ENCODE measurements around the gene CWF19L1.

Gene CWF19L1

DNA sequence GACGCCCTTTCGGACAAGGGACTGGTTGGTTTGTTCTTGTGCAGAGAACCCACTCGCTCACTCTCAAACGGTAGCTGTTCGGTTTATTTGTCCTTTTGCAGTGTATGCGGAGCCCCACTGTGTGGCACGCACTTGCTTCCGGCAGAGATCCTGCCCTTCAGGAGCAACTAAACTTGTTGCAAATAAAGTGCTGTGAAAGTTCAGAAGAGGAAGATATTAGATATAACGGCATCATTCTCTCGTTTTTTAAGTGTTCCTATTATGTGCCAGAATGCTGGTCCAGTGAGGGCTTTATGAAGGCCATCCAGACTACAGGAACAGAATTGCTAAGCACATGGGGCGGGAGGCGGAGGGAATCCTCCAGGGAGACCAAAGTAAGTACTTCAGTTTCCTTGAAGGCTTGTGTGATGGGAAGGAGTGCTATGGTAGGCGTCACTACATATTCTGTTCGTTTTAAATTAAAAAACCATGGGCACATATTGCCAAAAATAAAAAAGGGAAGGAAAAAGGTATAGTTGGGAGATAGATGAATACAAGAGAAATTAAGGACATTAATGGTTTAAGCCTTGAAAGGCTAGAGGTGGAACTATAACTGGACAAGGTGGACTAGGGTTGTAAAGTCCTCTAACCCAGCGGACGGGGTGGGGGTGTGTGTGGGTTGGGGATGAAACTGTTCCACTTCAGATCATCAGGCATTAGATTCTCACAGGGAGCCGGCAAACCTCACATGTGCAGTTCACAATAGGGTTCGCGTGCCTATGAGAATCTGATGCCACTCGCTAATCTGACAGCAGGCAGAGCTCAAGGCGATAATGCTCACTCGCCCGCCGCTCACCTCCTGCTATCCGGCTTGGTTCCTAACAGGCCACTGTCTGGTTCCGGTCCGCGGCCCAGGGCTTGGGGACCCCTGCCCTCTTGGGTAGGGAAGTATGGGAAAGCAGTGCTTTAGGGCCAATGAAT lies 80.9 kb downstream of the CWF19L1 start:
- H3K27ac ChIP-seq, result peak overlapping the region; percentile 93
- TF ChIP-seq, protein P1, sequence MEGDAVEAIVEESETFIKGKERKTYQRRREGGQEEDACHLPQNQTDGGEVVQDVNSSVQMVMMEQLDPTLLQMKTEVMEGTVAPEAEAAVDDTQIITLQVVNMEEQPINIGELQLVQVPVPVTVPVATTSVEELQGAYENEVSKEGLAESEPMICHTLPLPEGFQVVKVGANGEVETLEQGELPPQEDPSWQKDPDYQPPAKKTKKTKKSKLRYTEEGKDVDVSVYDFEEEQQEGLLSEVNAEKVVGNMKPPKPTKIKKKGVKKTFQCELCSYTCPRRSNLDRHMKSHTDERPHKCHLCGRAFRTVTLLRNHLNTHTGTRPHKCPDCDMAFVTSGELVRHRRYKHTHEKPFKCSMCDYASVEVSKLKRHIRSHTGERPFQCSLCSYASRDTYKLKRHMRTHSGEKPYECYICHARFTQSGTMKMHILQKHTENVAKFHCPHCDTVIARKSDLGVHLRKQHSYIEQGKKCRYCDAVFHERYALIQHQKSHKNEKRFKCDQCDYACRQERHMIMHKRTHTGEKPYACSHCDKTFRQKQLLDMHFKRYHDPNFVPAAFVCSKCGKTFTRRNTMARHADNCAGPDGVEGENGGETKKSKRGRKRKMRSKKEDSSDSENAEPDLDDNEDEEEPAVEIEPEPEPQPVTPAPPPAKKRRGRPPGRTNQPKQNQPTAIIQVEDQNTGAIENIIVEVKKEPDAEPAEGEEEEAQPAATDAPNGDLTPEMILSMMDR (conservative IDR thresholded peaks at IDR 0.05), result no peak
- TF ChIP-seq ZFX (IDR thresholded peaks at IDR 0.05), result no peak

DNA sequence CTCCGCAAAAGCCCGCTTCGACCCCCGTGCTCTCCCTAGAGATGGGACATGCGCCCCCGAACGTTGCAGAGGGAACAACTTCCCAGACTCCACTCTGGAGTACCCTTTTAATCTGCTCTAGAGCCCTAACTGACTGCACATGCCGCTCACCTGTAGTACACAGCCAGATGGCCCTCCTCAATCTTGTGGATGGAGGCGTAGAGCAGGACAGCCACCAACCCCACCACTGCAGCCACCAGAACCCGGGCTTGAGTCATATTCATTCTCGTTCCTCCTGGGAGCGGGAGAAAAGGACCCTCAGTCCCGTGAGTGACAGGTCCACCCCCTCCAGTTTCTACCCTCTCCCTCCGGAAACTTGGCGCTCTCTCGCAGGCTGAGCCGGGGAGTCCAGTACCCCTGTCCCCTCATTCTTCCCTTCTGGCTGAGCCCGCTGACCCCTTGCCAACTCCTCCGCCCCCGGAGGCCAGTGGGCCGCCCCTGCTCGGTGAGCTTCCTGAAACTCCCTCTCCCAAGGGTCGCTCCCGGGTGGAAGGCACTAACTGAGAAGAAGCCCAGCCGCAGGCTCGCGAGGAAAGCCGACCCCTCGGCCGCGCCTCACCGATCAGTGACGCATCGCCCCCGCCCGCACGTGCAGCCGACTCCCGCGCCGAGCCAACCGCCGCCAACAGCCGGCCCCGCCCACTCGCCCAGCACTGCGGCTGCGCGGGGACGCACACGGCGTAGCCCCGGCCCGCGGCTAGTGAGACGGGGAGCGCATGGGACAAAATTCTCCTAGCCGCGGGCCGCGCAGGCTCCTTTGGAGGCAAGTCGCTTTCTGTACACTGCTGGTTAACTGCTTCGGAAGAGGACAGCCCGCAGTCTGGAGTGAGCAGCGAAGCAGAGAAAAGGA lies 81.8 kb downstream of the CWF19L1 start, which contains the start of gene ERLIN1:
TSS of gene ERLIN1 (minus strand) at position 666 of the 889 bp plus-strand sequence. CDS start at position 263, 403 bp downstream.
- TF ChIP-seq ZFX (IDR thresholded peaks at IDR 0.05), result peak; percentile 25; the same call in 1 of the 2 replicates
- TF ChIP-seq, protein P1 (conservative IDR thresholded peaks at IDR 0.05), result no peak
- peak within 1 kb of the TSS; percentile 93 for H3K27ac ChIP-seq

DNA sequence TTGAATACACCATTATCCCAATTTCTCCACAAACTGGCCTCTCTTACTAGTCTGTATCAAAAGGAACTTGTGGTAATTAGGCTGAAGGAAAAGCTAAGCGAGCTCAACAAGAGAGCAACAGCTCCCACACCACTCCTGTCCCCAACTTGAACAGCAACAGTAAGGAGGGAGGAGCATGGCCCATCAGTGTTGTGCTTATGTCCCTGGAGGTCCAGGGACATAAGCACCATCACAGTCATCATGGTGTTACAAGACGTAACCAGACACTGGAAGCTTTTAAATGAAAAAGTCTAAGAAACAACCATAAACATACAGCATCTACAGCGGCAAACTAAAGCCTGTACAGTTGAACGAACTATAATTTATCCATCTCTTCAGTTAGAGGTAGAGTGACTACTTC lies 82.6 kb downstream of the CWF19L1 start:
- H3K27ac ChIP-seq, result peak overlapping the region; percentile 93
- TF ChIP-seq, protein P1 (conservative IDR thresholded peaks at IDR 0.05), result no peak
- TF ChIP-seq ZFX (IDR thresholded peaks at IDR 0.05), result no peak

DNA sequence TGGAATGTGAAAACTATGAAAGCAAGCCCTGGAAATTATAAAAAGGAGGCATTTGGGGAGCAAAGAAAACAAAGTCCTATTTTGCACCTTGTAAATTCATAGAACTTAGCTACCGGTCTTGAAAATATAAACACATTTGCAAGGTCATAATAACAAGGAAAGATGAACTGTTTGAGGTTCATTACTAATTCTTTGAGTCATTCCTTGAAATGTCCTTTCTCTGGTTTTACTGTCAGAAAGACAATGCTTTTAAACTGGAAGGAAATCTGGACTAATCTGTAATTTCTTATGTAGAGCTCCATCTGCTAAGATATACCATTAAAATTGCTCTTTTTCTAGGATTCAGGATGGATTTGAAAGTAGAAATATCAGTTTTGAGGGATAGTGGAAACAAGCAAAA lies 83.0 kb downstream of the CWF19L1 start:
- TF ChIP-seq, protein P1 (conservative IDR thresholded peaks at IDR 0.05), result no peak
- no peak for TF ChIP-seq ZFX (IDR thresholded peaks at IDR 0.05)
- no peak overlapping the region for H3K27ac ChIP-seq

DNA sequence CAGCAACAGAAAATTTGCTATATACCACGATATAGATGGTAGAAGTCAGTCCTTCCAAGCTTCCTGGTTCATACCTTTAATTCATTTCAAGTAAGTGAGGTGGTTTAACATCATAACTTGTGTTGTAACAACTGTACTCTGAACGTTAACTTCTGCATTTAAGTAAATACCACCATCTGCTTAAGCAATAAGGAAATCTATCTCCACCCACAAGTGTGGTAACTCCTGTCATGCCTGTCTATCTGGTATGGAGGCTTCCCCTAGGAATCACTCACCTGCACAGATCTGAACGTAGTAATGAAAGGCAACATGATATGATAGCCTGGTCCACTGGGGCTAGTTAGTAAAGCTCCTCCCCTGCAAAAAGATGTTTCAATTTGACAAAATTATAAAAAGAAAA lies 84.0 kb downstream of the CWF19L1 start:
- no peak for TF ChIP-seq ZFX (IDR thresholded peaks at IDR 0.05)
- TF ChIP-seq, protein P1 (conservative IDR thresholded peaks at IDR 0.05), result no peak
- H3K27ac ChIP-seq, result no peak overlapping the region

DNA sequence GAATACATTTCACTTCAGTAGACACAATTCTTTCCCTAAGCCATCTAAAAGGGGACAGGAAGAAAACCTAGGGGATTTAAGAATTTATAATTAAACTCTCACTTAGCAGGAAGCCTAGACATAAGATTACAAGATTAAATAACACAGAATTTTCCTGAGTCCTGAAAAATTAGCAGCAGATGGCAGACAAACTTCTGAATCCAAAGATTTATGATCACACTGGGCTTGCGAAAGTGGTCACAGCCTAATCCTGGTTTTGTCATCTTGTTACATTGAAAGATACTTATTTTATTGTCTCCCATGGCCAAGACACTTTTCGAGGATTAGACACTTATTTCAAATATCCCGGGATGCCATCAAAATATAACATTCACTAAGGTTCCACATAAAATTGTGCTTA lies 84.5 kb downstream of the CWF19L1 start:
- H3K27ac ChIP-seq, result no peak overlapping the region

More for the DNA sequence above, 84.5 kb downstream of the CWF19L1 start:
- TF ChIP-seq, protein P1 (conservative IDR thresholded peaks at IDR 0.05), result no peak
- TF ChIP-seq ZFX (IDR thresholded peaks at IDR 0.05), result no peak
